HepG2 (cell line): ENCODE results near the gene NAIF1. TPM values are rescaled to one million over a fixed set of nuclear protein-coding genes. Genes with fewer than 3 reads are reported as not detected.

Experiments used
- AGO2 ChIP-seq: fragments of 200-400 bp; formaldehyde crosslinking; optimal IDR thresholded peaks from 2 replicates; pipeline ENCODE3; 2017; ENCODE audit warnings: mild to moderate bottlenecking, low read depth, low read length, moderate library complexity
- BORCS8-MEF2B ChIP-seq: sonication (generic); formaldehyde crosslinking; IDR thresholded peaks from 2 replicates; pipeline ENCODE4 v1.8.0; 2022; ENCODE audit warnings: mild to moderate bottlenecking, missing genetic modification reagents
- HMGXB4 ChIP-seq, 2 experiments: sonication (generic) in 1 of 2; formaldehyde crosslinking in 1 of 2; IDR thresholded peaks; 2 replicates each; pipeline versions ENCODE4 v1.4.0 to v1.6.1; 2018 to 2020; ENCODE audit warnings: missing genetic modification reagents in 2 of 2, borderline replicate concordance in 1 of 2, low read depth in 1 of 2, mild to moderate bottlenecking in 1 of 2, missing biosample characterization in 1 of 2
- HNRNPL ChIP-seq: fragments of 200-400 bp; formaldehyde crosslinking; IDR thresholded peaks from 2 replicates; pipeline ENCODE4 v1.6.1; 2017; ENCODE audit warnings: mild to moderate bottlenecking, low read depth, low read length
- KDM6A ChIP-seq: IDR thresholded peaks from 2 replicates; pipeline ENCODE4 v1.6.1; 2016; ENCODE audit warnings: low read depth
- KLF9 ChIP-seq: IDR thresholded peaks from 2 replicates; pipeline ENCODE4 v1.6.1; 2016; ENCODE audit warnings: low read depth
- NCOR1 ChIP-seq: fragments of 200-600 bp; sonication (generic); IDR thresholded peaks from 2 replicates; pipeline ENCODE4 v1.7.0; 2017; ENCODE audit warnings: antibody characterized with exemption, low read length, borderline replicate concordance
- PHF5A ChIP-seq: IDR thresholded peaks from one replicate; pipeline ENCODE4 v1.6.1; 2018; ENCODE audit warnings: low read depth, missing genetic modification reagents; ENCODE audit not compliant: unreplicated experiment
- SSRP1 ChIP-seq: IDR thresholded peaks from 2 replicates; pipeline ENCODE4 v1.6.1; 2016; ENCODE audit warnings: control low read depth
- YEATS4 ChIP-seq: sonication (generic); formaldehyde crosslinking; IDR thresholded peaks from 2 replicates; pipeline ENCODE4 v1.4.0; 2020; ENCODE audit warnings: missing genetic modification reagents, borderline replicate concordance
- ZNF318 ChIP-seq: sonication (generic); formaldehyde crosslinking; IDR thresholded peaks from 2 replicates; pipeline ENCODE4 v1.4.0; 2020; ENCODE audit warnings: mild to moderate bottlenecking, missing genetic modification reagents
- ZNF33B ChIP-seq: sonication (generic); formaldehyde crosslinking; IDR thresholded peaks from 2 replicates; pipeline ENCODE4 v1.5.1; 2020; ENCODE audit warnings: mild to moderate bottlenecking, missing genetic modification reagents
- polyA plus RNA-seq, 8 experiments: library from polyadenylated mRNA; depleted of rRNA in 3 of 8; stranded (reverse) in 7 of 8; unstranded in 1 of 8; fragments of >200 nt; fragmentation: Illumina TruSeq in 4 of 8; extraction: Trizol in 4 of 8; gene quantifications; 2 replicates each; pipeline versions ENCODE4 v1.2.1 to v1.2.3, GENCODE V29; 2011 to 2016; ENCODE audit warnings: low read depth in 4 of 8, missing spikeins in 1 of 8, mixed read lengths in 1 of 8; ENCODE audit not compliant: insufficient read depth in 1 of 8
- total RNA-seq, 5 experiments: library from RNA; depleted of rRNA; stranded (reverse); fragments of >200 nt; fragmentation: Illumina TruSeq; extraction: Trizol; gene quantifications; 2 replicates each; pipeline ENCODE4 v1.2.3, GENCODE V29; 2016; ENCODE audit warnings: low read depth in 1 of 5
- TF ChIP-seq, protein P1 (sequence below): sonication (generic); formaldehyde crosslinking; IDR thresholded peaks from 2 replicates; pipeline ENCODE4 v1.5.0; 2020; ENCODE audit warnings: missing genetic modification reagents
- TF ChIP-seq, protein P2 (sequence below): sonication (generic); formaldehyde crosslinking; IDR thresholded peaks from 2 replicates; pipeline ENCODE4 v1.5.1; 2020; ENCODE audit warnings: missing genetic modification reagents, mild to moderate bottlenecking, borderline replicate concordance

NAIF1 gene
- total and polyA plus RNA-seq, 2 of the 13 experiments (the other 11 are each of a cell fraction or from before 2014, with no cell fraction given): 6.0 to 6.9 TPM

GRCh38 chr9:128115187-128116103, 48.3 kb upstream of the NAIF1 start (continued):
- TF ChIP-seq ZNF318 (CRISPR knock-in tag): peak; percentile 90
- no peak for TF ChIP-seq ZNF33B (CRISPR knock-in tag)
- TF ChIP-seq, protein P1, sequence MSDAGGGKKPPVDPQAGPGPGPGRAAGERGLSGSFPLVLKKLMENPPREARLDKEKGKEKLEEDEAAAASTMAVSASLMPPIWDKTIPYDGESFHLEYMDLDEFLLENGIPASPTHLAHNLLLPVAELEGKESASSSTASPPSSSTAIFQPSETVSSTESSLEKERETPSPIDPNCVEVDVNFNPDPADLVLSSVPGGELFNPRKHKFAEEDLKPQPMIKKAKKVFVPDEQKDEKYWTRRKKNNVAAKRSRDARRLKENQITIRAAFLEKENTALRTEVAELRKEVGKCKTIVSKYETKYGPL: no peak
- TF ChIP-seq SSRP1 (CRISPR knock-in tag): no peak; the same call in 1 of the 2 replicates
- peak; percentile 88; the same call in 1 of the 2 replicates for TF ChIP-seq YEATS4
- TF ChIP-seq HNRNPL: peak; percentile 91
- peak; percentile 74 to 78 for TF ChIP-seq HMGXB4 (CRISPR knock-in tag; IDR thresholded peaks at IDR 0.05; ENCODE audit: borderline replicate concordance in 1 of 2, low read depth in 1 of 2)
- no peak for TF ChIP-seq AGO2
- TF ChIP-seq BORCS8-MEF2B (CRISPR knock-in tag): peak; percentile 63; the same call in 1 of the 2 replicates
- TF ChIP-seq, protein P2, sequence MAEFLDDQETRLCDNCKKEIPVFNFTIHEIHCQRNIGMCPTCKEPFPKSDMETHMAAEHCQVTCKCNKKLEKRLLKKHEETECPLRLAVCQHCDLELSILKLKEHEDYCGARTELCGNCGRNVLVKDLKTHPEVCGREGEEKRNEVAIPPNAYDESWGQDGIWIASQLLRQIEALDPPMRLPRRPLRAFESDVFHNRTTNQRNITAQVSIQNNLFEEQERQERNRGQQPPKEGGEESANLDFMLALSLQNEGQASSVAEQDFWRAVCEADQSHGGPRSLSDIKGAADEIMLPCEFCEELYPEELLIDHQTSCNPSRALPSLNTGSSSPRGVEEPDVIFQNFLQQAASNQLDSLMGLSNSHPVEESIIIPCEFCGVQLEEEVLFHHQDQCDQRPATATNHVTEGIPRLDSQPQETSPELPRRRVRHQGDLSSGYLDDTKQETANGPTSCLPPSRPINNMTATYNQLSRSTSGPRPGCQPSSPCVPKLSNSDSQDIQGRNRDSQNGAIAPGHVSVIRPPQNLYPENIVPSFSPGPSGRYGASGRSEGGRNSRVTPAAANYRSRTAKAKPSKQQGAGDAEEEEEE (CRISPR knock-in tag): no peak
- peak; percentile 100 for TF ChIP-seq KDM6A (CRISPR knock-in tag)
- TF ChIP-seq NCOR1: peak; percentile 60; the same call in 1 of the 2 replicates
- TF ChIP-seq PHF5A (CRISPR knock-in tag): no peak
- TF ChIP-seq KLF9 (CRISPR knock-in tag): no peak
